Measurements from ENCODE around the gene MSX1.
A peak's percentile ranks its signal among the peaks of the same experiment; 100 is the strongest.

MSX1 gene

DNA sequence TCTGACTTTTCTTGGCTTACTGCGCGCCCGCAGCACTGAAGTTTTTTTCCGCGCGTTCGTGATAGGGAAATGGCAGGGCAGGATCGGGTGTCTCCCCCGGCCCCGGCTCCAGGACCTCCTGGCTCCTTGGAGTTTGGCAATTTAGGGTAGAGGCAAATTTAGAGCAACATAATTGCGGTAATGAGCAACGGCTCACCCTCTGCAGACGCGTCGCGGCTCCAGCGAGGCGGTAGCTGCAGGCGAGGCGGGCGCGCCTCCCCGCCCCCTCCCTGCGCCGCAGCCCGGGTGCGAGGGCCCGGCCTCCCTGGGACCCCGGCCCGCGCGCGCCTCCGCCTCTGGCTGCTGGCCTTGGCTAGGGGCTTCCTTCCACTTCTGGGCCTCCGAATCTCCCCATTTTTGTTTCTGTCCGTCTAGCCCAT is 6.2 kb downstream of the MSX1 start:
- WGBS (ENCODE audit: extremely low coverage, insufficient coverage, insufficient read length), result no CpG with 5 or more reads among the region's 36 CpGs

DNA sequence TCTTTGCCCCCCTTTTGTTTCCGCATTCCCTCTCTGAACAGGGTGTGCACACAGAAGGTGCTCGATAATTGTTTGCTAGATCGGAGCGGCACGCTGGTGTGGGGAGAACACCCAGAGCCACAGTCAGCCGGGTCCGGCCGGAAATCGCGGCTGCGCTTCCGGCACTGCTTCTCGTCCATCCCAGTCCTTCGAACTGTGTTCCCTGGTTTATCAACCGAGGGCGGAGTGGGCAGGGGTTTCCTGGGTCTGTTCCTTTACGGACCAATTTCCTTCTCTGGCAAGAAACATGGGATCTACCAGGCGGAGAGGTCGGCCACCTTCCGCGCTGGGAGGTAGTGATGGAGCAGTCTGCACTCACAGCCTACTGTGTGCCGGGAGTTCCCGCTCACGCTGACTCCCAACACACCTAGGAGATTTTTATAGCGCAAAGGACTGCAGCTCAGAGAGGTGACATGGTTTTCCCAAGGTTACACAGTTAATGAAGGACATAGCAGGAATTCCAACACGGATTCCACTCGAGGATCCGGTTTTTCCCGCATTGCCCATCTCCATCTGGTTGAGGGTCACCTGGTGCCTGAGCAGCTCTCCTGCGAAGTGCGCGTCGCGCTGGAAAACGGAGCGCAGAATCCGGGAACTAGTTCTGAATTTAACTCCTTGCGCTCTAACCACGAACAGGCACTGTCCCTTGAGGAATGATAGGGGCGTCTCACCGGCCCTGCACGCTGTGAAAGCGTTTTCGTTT is 6.8 kb downstream of the MSX1 start:
- Histone ChIP-seq H2BK5ac (ENCODE audit: low read depth, low read length, poor library complexity) (peak overlapping the region; percentile 13), H3K23ac (ENCODE audit: low read length) (no peak overlapping the region), H3K14ac (ENCODE audit: low read length) (peak overlapping the region; percentile 23), H4K8ac (ENCODE audit: low read depth, low read length) (peak overlapping the region; percentile 16), H3K27me3 (ENCODE audit: insufficient read depth, low read length) (peaks cover 46% of the 10 kb centered on the region), H4K12ac (ENCODE audit: low read depth, low read length) (peak overlapping the region; percentile 24), H3K9ac (ENCODE audit: low read length) (no peak overlapping the region), H3K18ac (ENCODE audit: low read length) (peak overlapping the region; percentile 16), H2AFZ (ENCODE audit: insufficient read depth, low read length, poor library complexity) (peak overlapping the region; percentile 9), H3K4me3 (ENCODE audit: low read depth, low read length) (peak overlapping the region; percentile 33), H2BK120ac (ENCODE audit: insufficient read depth, low read length, poor library complexity) (peak overlapping the region; percentile 34), H3K36me3 (ENCODE audit: control insufficient read depth in 1 of 2, insufficient read depth in 2 of 2, low read length in 2 of 2) (peaks cover 18 to 19% of the 10 kb centered on the region in 2 experiments), H3K4me1 (ENCODE audit: control insufficient read depth in 1 of 2, insufficient read depth in 2 of 2, low read length in 2 of 2) (peaks cover 39 to 55% of the 10 kb centered on the region in 2 experiments), H3K79me2 (ENCODE audit: control insufficient read depth, insufficient read depth, low read length, poor library complexity) (no peaks in the 10 kb centered on the region), H2BK12ac (ENCODE audit: low read length) (peak overlapping the region; percentile 51), H3K27ac (ENCODE audit: low read depth, low read length) (peak overlapping the region; percentile 91), H3K4me2 (ENCODE audit: low read length) (peak overlapping the region; percentile 60), H3K9me3 (ENCODE audit: insufficient read depth, low read depth, low read length) (no peaks in the 10 kb centered on the region), H2AK5ac (ENCODE audit: low read length) (no peak overlapping the region), H3K79me1 (ENCODE audit: low read length) (peaks cover 25% of the 10 kb centered on the region), H3K4ac (ENCODE audit: low read depth, low read length) (peak overlapping the region; percentile 18), H4K91ac (ENCODE audit: low read depth, low read length) (peak overlapping the region; percentile 80)
- DNase-seq, result peak in 1 of 2 donors; percentile 11
- WGBS (ENCODE audit: extremely low coverage, insufficient coverage, insufficient read length), result no CpG with 5 or more reads among the region's 44 CpGs

More for the DNA sequence above, 6.2 kb downstream of the MSX1 start:
- Histone ChIP-seq H3K4me3 (ENCODE audit: low read depth, low read length) (peak overlapping the region; percentile 33), H3K4me2 (ENCODE audit: low read length) (peak overlapping the region; percentile 60), H3K27ac (ENCODE audit: low read depth, low read length) (peak overlapping the region; percentile 91), H3K9ac (ENCODE audit: low read length) (no peak overlapping the region), H4K8ac (ENCODE audit: low read depth, low read length) (peak overlapping the region; percentile 16), H4K91ac (ENCODE audit: low read depth, low read length) (peak overlapping the region; percentile 80), H3K4ac (ENCODE audit: low read depth, low read length) (no peak overlapping the region), H3K18ac (ENCODE audit: low read length) (peak overlapping the region; percentile 72), H3K27me3 (ENCODE audit: insufficient read depth, low read length) (peaks cover 40% of the 10 kb centered on the region), H4K12ac (ENCODE audit: low read depth, low read length) (no peak overlapping the region), H3K23ac (ENCODE audit: low read length) (no peak overlapping the region), H3K4me1 (ENCODE audit: control insufficient read depth in 1 of 2, insufficient read depth in 2 of 2, low read length in 2 of 2) (peaks cover 39 to 55% of the 10 kb centered on the region in 2 experiments), H3K79me1 (ENCODE audit: low read length) (peaks cover 25% of the 10 kb centered on the region), H3K9me3 (ENCODE audit: insufficient read depth, low read depth, low read length) (no peaks in the 10 kb centered on the region), H2BK120ac (ENCODE audit: insufficient read depth, low read length, poor library complexity) (peak overlapping the region; percentile 5), H2AFZ (ENCODE audit: insufficient read depth, low read length, poor library complexity) (no peak overlapping the region), H2BK12ac (ENCODE audit: low read length) (no peak overlapping the region), H3K14ac (ENCODE audit: low read length) (peak overlapping the region; percentile 26), H2AK5ac (ENCODE audit: low read length) (peak overlapping the region; percentile 32), H2BK5ac (ENCODE audit: low read depth, low read length, poor library complexity) (peak overlapping the region; percentile 13), H3K36me3 (ENCODE audit: control insufficient read depth in 1 of 2, insufficient read depth in 2 of 2, low read length in 2 of 2) (peaks cover 18 to 19% of the 10 kb centered on the region in 2 experiments), H3K79me2 (ENCODE audit: control insufficient read depth, insufficient read depth, low read length, poor library complexity) (no peaks in the 10 kb centered on the region)
- no peak for DNase-seq

DNA sequence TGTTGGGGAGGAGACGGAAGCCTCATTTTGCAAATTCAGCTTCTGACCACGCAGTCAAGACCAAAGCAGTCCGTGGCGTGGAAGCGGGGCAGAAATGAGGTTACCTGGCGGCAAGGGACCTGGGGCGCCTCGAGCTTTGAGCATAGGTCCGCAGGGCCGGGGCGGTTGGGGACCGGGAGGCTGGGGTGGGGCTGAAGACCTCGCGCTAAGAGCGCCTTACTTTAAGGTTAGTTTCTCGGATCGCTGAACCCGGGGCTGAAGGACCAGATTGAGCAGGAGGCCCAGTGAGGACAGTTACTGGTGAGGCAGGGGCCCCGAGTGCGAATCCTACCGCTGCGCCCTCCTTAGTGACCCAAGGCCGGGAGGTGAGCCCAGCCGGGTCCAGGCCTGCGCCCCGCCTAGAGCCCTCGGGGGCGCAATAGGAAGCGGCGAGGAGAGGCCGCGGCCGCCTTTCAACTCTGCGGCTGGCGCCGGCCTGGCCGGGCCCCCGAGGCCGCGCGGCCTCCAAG is 7.5 kb downstream of the MSX1 start:
- peaks cover 39 to 55% of the 10 kb centered on the region in 2 experiments for H3K4me1 ChIP-seq (ENCODE audit: control insufficient read depth in 1 of 2, insufficient read depth in 2 of 2, low read length in 2 of 2)
- H3K27ac ChIP-seq (ENCODE audit: low read depth, low read length), result peak overlapping the region; percentile 91
- peak overlapping the region; percentile 10 for H3K18ac ChIP-seq (ENCODE audit: low read length)
- H4K12ac ChIP-seq (ENCODE audit: low read depth, low read length), result peak overlapping the region; percentile 24
- peak overlapping the region; percentile 60 for H2BK5ac ChIP-seq (ENCODE audit: low read depth, low read length, poor library complexity)
- peak overlapping the region; percentile 18 for H3K4ac ChIP-seq (ENCODE audit: low read depth, low read length)
- H3K4me2 ChIP-seq (ENCODE audit: low read length), result peak overlapping the region; percentile 60
- H2AK5ac ChIP-seq (ENCODE audit: low read length), result no peak overlapping the region
- peaks cover 12 to 14% of the 10 kb centered on the region in 2 experiments for H3K36me3 ChIP-seq (ENCODE audit: control insufficient read depth in 1 of 2, insufficient read depth in 2 of 2, low read length in 2 of 2)
- H3K9me3 ChIP-seq (ENCODE audit: insufficient read depth, low read depth, low read length), result no peaks in the 10 kb centered on the region
- peak overlapping the region; percentile 80 for H4K91ac ChIP-seq (ENCODE audit: low read depth, low read length)
- H4K8ac ChIP-seq (ENCODE audit: low read depth, low read length), result peak overlapping the region; percentile 16
- H3K4me3 ChIP-seq (ENCODE audit: low read depth, low read length), result no peak overlapping the region
- peaks cover 25% of the 10 kb centered on the region for H3K79me1 ChIP-seq (ENCODE audit: low read length)
- H3K79me2 ChIP-seq (ENCODE audit: control insufficient read depth, insufficient read depth, low read length, poor library complexity), result no peaks in the 10 kb centered on the region
- no peak for DNase-seq
- no peak overlapping the region for H3K9ac ChIP-seq (ENCODE audit: low read length)
- no CpG with 5 or more reads among the region's 41 CpGs for WGBS (ENCODE audit: extremely low coverage, insufficient coverage, insufficient read length)
- H2BK12ac ChIP-seq (ENCODE audit: low read length), result peak overlapping the region; percentile 51
- no peak overlapping the region for H3K23ac ChIP-seq (ENCODE audit: low read length)
- peak overlapping the region; percentile 13 for H3K14ac ChIP-seq (ENCODE audit: low read length)
- peak overlapping the region; percentile 34 for H2BK120ac ChIP-seq (ENCODE audit: insufficient read depth, low read length, poor library complexity)
- peaks cover 49% of the 10 kb centered on the region for H3K27me3 ChIP-seq (ENCODE audit: insufficient read depth, low read length)
- H2AFZ ChIP-seq (ENCODE audit: insufficient read depth, low read length, poor library complexity), result peak overlapping the region; percentile 9

DNA sequence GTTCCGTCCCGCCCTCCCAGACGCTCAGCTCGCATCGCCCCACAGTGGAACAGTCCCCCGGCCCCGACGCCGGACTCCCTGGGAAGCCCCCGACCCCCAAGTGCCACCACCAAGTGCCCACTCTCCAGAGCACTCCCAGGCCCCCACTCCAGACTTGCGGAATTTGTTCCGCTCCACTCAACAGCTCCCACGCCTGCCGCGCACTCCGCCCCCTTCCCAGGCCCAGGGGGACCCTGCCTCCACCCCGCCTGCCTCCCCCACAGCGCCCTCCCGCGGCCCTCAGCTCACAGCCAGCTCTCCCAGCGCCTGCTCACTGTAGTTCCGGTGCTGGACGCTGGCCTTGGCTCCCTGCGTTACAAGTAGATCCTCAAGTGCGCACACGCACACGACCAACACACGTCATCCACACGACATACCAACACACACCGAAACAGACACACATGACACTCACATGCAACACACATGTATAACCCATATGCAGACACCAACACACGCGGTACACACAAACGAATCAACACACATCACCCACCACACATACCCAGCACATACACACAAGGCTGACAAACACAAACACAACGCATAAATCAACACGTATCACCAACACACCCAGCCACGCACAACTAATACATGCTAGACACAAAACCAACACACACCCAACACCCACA is 8.0 kb downstream of the MSX1 start:
- no CpG with 5 or more reads among the region's 36 CpGs for WGBS (ENCODE audit: extremely low coverage, insufficient coverage, insufficient read length)
- peaks cover 55% of the 10 kb centered on the region for H3K27me3 ChIP-seq (ENCODE audit: insufficient read depth, low read length)

More for the DNA sequence above, 8.0 kb downstream of the MSX1 start:
- Histone ChIP-seq H4K8ac (ENCODE audit: low read depth, low read length) (peak overlapping the region; percentile 79), H4K91ac (ENCODE audit: low read depth, low read length) (peak overlapping the region; percentile 69), H2BK5ac (ENCODE audit: low read depth, low read length, poor library complexity) (peak overlapping the region; percentile 60), H3K4ac (ENCODE audit: low read depth, low read length) (peak overlapping the region; percentile 10), H3K9ac (ENCODE audit: low read length) (no peak overlapping the region), H2BK12ac (ENCODE audit: low read length) (peak overlapping the region; percentile 83), H2BK120ac (ENCODE audit: insufficient read depth, low read length, poor library complexity) (peak overlapping the region; percentile 34), H2AK5ac (ENCODE audit: low read length) (peak overlapping the region; percentile 10), H3K4me1 (ENCODE audit: control insufficient read depth in 1 of 2, insufficient read depth in 2 of 2, low read length in 2 of 2) (peaks cover 39 to 58% of the 10 kb centered on the region in 2 experiments), H3K9me3 (ENCODE audit: insufficient read depth, low read depth, low read length) (no peaks in the 10 kb centered on the region), H3K4me3 (ENCODE audit: low read depth, low read length) (peak overlapping the region; percentile 5), H3K18ac (ENCODE audit: low read length) (peak overlapping the region; percentile 77), H4K12ac (ENCODE audit: low read depth, low read length) (peak overlapping the region; percentile 34), H3K4me2 (ENCODE audit: low read length) (peak overlapping the region; percentile 60), H3K79me1 (ENCODE audit: low read length) (peaks cover 25% of the 10 kb centered on the region), H3K79me2 (ENCODE audit: control insufficient read depth, insufficient read depth, low read length, poor library complexity) (no peaks in the 10 kb centered on the region), H3K14ac (ENCODE audit: low read length) (peak overlapping the region; percentile 62), H2AFZ (ENCODE audit: insufficient read depth, low read length, poor library complexity) (peak overlapping the region; percentile 46), H3K23ac (ENCODE audit: low read length) (peak overlapping the region; percentile 12), H3K27ac (ENCODE audit: low read depth, low read length) (peak overlapping the region; percentile 91), H3K36me3 (ENCODE audit: control insufficient read depth in 1 of 2, insufficient read depth in 2 of 2, low read length in 2 of 2) (peaks cover 7 to 8% of the 10 kb centered on the region in 2 experiments)
- no peak for DNase-seq
